Loucy (cell line): ENCODE results near the gene PCDHA9.
"Not testable (repeated sequence)": the region's sequence is repeated elsewhere in the genome, so short reads cannot be mapped to it uniquely, and the experiment has no call there.

Experiments used
- H2AFZ ChIP-seq: fragments of 200-600 bp; sonication (generic); 2 replicates; pipeline ENCODE4 v1.6.0; 2016; ENCODE audit warnings: antibody characterized with exemption, mild to moderate bottlenecking, low read length, moderate library complexity
- H3F3A ChIP-seq: fragments of 200-600 bp; 2 replicates; pipeline ENCODE4 v1.6.0; 2016; ENCODE audit warnings: antibody characterized with exemption, low read depth, mild to moderate bottlenecking
- H3K27me3 ChIP-seq: fragments of 200-600 bp; sonication (generic); 2 replicates; pipeline ENCODE4 v1.6.1; 2014; ENCODE audit warnings: low read length, mild to moderate bottlenecking; ENCODE audit not compliant: insufficient read depth, poor library complexity, severe bottlenecking
- H3K36me3 ChIP-seq: fragments of 200-600 bp; sonication (generic); 2 replicates; pipeline ENCODE4 v1.6.1; 2016; ENCODE audit warnings: low read length; ENCODE audit not compliant: insufficient read depth
- H3K4me1 ChIP-seq: fragments of 200-600 bp; sonication (generic); 2 replicates; pipeline ENCODE4 v1.5.1; 2014; ENCODE audit warnings: low read length, mild to moderate bottlenecking; ENCODE audit not compliant: insufficient read depth, poor library complexity, severe bottlenecking
- H3K4me2 ChIP-seq: fragments of 200-600 bp; sonication (generic); 2 replicates; pipeline ENCODE4 v1.6.0; 2014; ENCODE audit warnings: antibody characterized with exemption, low read length, low read depth, mild to moderate bottlenecking; ENCODE audit not compliant: poor library complexity, severe bottlenecking
- H3K4me3 ChIP-seq: fragments of 200-600 bp; sonication (generic); 2 replicates; pipeline ENCODE4 v1.5.1; 2014; ENCODE audit warnings: low read length, mild to moderate bottlenecking, mixed read lengths; ENCODE audit not compliant: poor library complexity, severe bottlenecking
- H3K79me2 ChIP-seq: fragments of 200-600 bp; sonication (generic); 2 replicates; pipeline ENCODE4 v1.6.1; 2014; ENCODE audit warnings: low read length; ENCODE audit not compliant: insufficient read depth
- H3K9ac ChIP-seq: fragments of 200-600 bp; sonication (generic); 2 replicates; pipeline ENCODE4 v1.6.0; 2014; ENCODE audit warnings: mild to moderate bottlenecking, low read depth, low read length, moderate library complexity; ENCODE audit not compliant: poor library complexity, severe bottlenecking
- H3K9me2 ChIP-seq: fragments of 200-600 bp; sonication (generic); replicated peaks from 2 replicates; pipeline ENCODE4 v1.6.1; 2016; ENCODE audit warnings: low read depth, low read length, mixed read lengths
- H3K9me3 ChIP-seq: fragments of 200-600 bp; sonication (generic); 2 replicates; pipeline ENCODE4 v1.6.1; 2014; ENCODE audit warnings: mild to moderate bottlenecking, antibody characterized with exemption, low read length, low read depth; ENCODE audit not compliant: insufficient read depth
- H4K20me1 ChIP-seq: fragments of 200-600 bp; sonication (generic); 2 replicates; pipeline ENCODE4 v1.6.0; 2014; ENCODE audit warnings: antibody characterized with exemption, low read length, mild to moderate bottlenecking; ENCODE audit not compliant: insufficient read depth, poor library complexity, severe bottlenecking
- EZH2phosphoT487 ChIP-seq: fragments of 200-600 bp; IDR thresholded peaks from 2 replicates; pipeline ENCODE4 v1.6.1; 2018; ENCODE audit warnings: antibody characterized with exemption, mild to moderate bottlenecking, moderate library complexity, borderline replicate concordance
- TF ChIP-seq, protein P1 (sequence below): fragments of 200-600 bp; sonication (generic); conservative IDR thresholded peaks from 2 replicates; pipeline ENCODE4 v1.5.1; 2014; ENCODE audit warnings: mild to moderate bottlenecking, antibody characterized with exemption, low read length

PCDHA9 gene

GRCh38 chr5:140848139-140849102, at the start of gene PCDHA9:
PCDHA9 (plus strand) TSS chr5:140848382; CDS start chr5:140848496, 114 bp downstream.
- H2AFZ ChIP-seq, H3K27me3 ChIP-seq, H3K9ac ChIP-seq, H3K4me1 ChIP-seq, H3K4me2 ChIP-seq, H4K20me1 ChIP-seq, H3K79me2 ChIP-seq, H3K9me3 ChIP-seq, H3K36me3 ChIP-seq, H3K9me2 ChIP-seq, H3K4me3 ChIP-seq, H3F3A ChIP-seq: not testable (repeated sequence)

DNA sequence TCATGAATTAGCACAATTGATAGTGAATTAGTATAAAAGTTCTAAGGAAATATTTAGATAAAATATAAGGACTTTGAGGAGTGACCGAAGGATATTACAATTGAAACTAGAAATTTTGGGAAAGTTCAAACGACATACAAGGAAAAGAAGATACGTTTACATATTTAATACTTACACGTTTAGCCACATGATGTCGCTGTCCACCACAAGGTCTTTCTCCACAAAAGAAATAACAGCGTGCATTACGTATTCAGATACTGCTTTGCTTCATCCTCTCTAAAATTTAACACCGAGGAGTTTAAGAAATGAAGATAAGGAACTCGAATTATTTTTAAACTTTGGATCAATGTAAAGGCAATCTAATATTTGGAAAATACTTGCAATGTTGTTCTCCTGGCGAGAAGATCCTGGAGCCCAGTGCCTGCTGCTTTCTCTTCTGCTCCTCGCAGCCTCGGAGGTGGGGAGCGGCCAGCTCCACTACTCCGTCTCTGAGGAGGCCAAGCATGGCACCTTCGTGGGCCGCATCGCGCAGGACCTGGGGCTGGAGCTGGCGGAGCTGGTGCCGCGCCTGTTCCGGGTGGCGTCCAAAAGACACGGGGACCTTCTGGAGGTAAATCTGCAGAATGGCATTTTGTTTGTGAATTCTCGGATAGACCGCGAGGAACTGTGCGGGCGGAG, 47.2 kb upstream of the PCDHA9 start, which contains the start of gene PCDHA3:
PCDHA3 (plus strand) TSS at position 242 of the 678 bp plus-strand sequence.
- Histone ChIP-seq H3K9me2 (no peaks in the 10 kb centered on the region), H3K9ac (no peak within 1 kb of the TSS), H3F3A (no peaks in the 10 kb centered on the region), H3K79me2 (no peaks in the 10 kb centered on the region), H4K20me1 (no peaks in the 10 kb centered on the region), H2AFZ (no peak within 1 kb of the TSS), H3K36me3 (no peaks in the 10 kb centered on the region), H3K4me3 (no peak within 1 kb of the TSS), H3K27me3 (no peaks in the 10 kb centered on the region), H3K4me2 (no peak within 1 kb of the TSS), H3K9me3 (no peaks in the 10 kb centered on the region), H3K4me1 (no peaks in the 10 kb centered on the region)
- TF ChIP-seq, protein P1, sequence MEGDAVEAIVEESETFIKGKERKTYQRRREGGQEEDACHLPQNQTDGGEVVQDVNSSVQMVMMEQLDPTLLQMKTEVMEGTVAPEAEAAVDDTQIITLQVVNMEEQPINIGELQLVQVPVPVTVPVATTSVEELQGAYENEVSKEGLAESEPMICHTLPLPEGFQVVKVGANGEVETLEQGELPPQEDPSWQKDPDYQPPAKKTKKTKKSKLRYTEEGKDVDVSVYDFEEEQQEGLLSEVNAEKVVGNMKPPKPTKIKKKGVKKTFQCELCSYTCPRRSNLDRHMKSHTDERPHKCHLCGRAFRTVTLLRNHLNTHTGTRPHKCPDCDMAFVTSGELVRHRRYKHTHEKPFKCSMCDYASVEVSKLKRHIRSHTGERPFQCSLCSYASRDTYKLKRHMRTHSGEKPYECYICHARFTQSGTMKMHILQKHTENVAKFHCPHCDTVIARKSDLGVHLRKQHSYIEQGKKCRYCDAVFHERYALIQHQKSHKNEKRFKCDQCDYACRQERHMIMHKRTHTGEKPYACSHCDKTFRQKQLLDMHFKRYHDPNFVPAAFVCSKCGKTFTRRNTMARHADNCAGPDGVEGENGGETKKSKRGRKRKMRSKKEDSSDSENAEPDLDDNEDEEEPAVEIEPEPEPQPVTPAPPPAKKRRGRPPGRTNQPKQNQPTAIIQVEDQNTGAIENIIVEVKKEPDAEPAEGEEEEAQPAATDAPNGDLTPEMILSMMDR: no peak
- TF ChIP-seq EZH2phosphoT487: no peak

DNA sequence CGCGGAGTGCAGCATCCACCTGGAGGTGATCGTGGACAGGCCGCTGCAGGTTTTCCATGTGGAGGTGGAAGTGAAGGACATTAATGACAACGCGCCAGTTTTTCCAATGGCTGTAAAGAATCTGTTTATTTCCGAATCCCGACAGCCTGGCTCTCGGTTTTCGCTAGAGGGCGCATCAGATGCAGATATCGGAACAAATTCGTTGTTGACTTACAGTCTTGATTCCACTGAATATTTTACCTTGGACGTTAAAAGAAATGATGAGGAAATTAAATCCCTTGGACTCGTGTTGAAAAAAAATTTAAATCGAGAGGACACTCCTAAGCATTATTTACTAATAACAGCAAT, 46.7 kb upstream of the PCDHA9 start:
- TF ChIP-seq EZH2phosphoT487: no peak
- TF ChIP-seq, protein P1: no peak
- Histone ChIP-seq H3K9me2 (no peaks in the 10 kb centered on the region), H3K27me3 (no peaks in the 10 kb centered on the region), H3K4me3 (no peak overlapping the region), H3K4me1 (no peaks in the 10 kb centered on the region), H3K9me3 (no peaks in the 10 kb centered on the region), H3K4me2 (no peak overlapping the region), H4K20me1 (no peaks in the 10 kb centered on the region), H2AFZ (no peak overlapping the region), H3K79me2 (no peaks in the 10 kb centered on the region), H3K9ac (no peak overlapping the region), H3F3A (no peaks in the 10 kb centered on the region), H3K36me3 (no peaks in the 10 kb centered on the region)

DNA sequence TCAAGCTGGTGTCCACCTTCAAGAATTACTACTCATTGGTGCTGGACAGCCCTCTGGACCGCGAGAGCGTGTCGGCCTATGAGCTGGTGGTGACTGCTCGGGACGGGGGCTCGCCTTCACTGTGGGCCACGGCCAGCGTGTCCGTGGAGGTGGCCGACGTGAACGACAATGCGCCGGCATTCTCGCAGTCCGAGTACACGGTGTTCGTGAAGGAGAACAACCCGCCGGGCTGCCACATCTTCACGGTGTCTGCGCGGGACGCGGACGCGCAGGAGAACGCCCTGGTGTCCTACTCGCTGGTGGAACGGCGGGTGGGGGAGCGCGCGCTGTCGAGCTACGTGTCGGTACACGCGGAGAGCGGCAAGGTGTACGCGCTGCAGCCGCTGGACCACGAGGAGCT, 45.8 kb upstream of the PCDHA9 start:
- not testable (repeated sequence) for H3K36me3 ChIP-seq

More for the DNA sequence above, 45.8 kb upstream of the PCDHA9 start:
- H3K9me3 ChIP-seq, H3K79me2 ChIP-seq, H3K9me2 ChIP-seq, H3K4me2 ChIP-seq, H2AFZ ChIP-seq, H3K4me1 ChIP-seq, H3K4me3 ChIP-seq, H3K9ac ChIP-seq, H3K27me3 ChIP-seq, H3F3A ChIP-seq, H4K20me1 ChIP-seq: not testable (repeated sequence)
